ENCODE results near the gene PRDM10.

- TF ChIP-seq, protein P1, sequence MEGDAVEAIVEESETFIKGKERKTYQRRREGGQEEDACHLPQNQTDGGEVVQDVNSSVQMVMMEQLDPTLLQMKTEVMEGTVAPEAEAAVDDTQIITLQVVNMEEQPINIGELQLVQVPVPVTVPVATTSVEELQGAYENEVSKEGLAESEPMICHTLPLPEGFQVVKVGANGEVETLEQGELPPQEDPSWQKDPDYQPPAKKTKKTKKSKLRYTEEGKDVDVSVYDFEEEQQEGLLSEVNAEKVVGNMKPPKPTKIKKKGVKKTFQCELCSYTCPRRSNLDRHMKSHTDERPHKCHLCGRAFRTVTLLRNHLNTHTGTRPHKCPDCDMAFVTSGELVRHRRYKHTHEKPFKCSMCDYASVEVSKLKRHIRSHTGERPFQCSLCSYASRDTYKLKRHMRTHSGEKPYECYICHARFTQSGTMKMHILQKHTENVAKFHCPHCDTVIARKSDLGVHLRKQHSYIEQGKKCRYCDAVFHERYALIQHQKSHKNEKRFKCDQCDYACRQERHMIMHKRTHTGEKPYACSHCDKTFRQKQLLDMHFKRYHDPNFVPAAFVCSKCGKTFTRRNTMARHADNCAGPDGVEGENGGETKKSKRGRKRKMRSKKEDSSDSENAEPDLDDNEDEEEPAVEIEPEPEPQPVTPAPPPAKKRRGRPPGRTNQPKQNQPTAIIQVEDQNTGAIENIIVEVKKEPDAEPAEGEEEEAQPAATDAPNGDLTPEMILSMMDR (conservative IDR thresholded peaks at IDR 0.05) = no peak
- TF ChIP-seq ZFX (IDR thresholded peaks at IDR 0.05) = no peak
Observed at GRCh38 chr11:129928923-129929692, 73.5 kb downstream of the PRDM10 start.
